ENCODE measurements around the gene LRP1B.

LRP1B gene

DNA sequence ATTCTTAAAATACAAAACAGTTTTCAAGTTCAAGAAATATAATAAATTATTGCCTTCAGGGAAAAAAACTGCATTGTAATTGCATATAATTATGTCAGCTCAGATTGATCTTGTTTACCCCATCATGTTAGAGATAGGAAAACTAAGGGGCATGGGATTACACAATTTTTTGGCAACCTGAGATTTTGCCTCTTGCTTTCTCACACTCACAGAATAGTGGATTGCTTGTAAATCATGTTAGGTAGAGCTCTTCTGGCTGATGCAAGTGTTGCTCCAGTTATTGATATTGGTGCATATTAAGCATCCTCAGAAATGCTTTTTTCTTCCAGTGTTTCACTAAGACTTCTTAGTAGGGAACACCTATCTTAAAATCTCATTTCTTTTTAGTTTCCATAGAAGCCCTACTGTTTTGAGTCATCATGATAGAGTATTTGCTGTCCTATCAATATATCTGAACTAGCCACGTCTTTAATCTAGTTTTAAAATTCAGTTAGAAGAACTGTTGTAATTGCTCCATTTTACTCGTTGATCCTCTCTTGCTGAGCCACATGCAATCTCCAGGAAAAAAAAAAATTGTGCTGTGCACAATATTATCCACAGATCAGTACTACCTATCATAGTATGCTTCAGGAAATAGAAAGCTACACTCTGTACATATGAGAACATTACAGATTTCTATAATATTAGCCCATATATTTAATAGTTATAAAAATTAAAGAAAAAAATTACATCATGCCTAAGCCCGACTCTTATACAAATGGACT lies 393.1 kb downstream of the LRP1B start:
- Histone ChIP-seq H3K27ac (no peak overlapping the region), H3K27me3 (no peaks in the 10 kb centered on the region), H3K9me3 (no peaks in the 10 kb centered on the region), H3K4me3 (ENCODE audit: low read depth in 1 of 2, low read length in 1 of 2) (no peak overlapping the region), H3K36me3 (no peaks in the 10 kb centered on the region), H3K4me1 (ENCODE audit: control insufficient read depth in 1 of 2, insufficient read depth in 1 of 2, low read depth in 1 of 2, low read length in 1 of 2) (no peaks in the 10 kb centered on the region)
- no peak for TF ChIP-seq CTCF (IDR thresholded peaks at IDR 0.05)

- H3K4me3 ChIP-seq (ENCODE audit: low read depth in 1 of 2, low read length in 1 of 2), result no peak overlapping the region
- H3K27me3 ChIP-seq, result no peaks in the 10 kb centered on the region
- TF ChIP-seq CTCF (IDR thresholded peaks at IDR 0.05), result no peak
- no peak overlapping the region for H3K27ac ChIP-seq
- H3K36me3 ChIP-seq, result no peaks in the 10 kb centered on the region
- H3K9me3 ChIP-seq, result no peaks in the 10 kb centered on the region
- H3K4me1 ChIP-seq (ENCODE audit: control insufficient read depth in 1 of 2, insufficient read depth in 1 of 2, low read depth in 1 of 2, low read length in 1 of 2), result no peaks in the 10 kb centered on the region
Measured at GRCh38 chr2:141736466-141736865, 394.4 kb downstream of the LRP1B start.

GRCh38 chr2:141728886-141729285 lies 401.9 kb downstream of the LRP1B start:
- H3K4me1 ChIP-seq (ENCODE audit: control insufficient read depth in 1 of 2, insufficient read depth in 1 of 2, low read depth in 1 of 2, low read length in 1 of 2), result no peaks in the 10 kb centered on the region
- no peaks in the 10 kb centered on the region for H3K9me3 ChIP-seq
- no peaks in the 10 kb centered on the region for H3K36me3 ChIP-seq
- H3K4me3 ChIP-seq (ENCODE audit: low read depth in 1 of 2, low read length in 1 of 2), result no peak overlapping the region
- H3K27ac ChIP-seq, result no peak overlapping the region
- H3K27me3 ChIP-seq, result no peaks in the 10 kb centered on the region
- TF ChIP-seq CTCF (IDR thresholded peaks at IDR 0.05), result no peak

DNA sequence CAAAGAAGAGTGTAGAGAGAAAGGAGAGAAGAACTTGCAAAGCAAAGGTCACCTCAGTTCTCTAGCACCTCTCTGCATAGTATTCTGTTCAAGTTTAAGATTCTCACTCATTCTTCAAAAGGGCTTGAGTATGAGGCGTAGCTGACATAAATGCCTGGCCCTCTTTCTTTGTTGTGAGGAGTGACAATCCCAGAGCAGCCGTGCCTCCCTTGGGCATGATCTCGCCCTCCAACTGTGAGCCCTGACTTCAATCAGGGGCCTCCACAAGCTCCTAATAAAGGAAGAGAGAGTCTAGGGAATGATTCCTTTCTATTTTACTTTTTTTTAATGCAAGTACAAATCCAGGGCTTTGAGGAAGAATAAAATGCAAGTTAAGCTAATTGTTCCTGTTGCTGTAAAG lies 402.7 kb downstream of the LRP1B start:
- no peaks in the 10 kb centered on the region for H3K4me1 ChIP-seq (ENCODE audit: control insufficient read depth in 1 of 2, insufficient read depth in 1 of 2, low read depth in 1 of 2, low read length in 1 of 2)
- no peaks in the 10 kb centered on the region for H3K36me3 ChIP-seq
- no peaks in the 10 kb centered on the region for H3K9me3 ChIP-seq
- no peak overlapping the region for H3K27ac ChIP-seq
- H3K27me3 ChIP-seq, result no peaks in the 10 kb centered on the region
- H3K4me3 ChIP-seq (ENCODE audit: low read depth in 1 of 2, low read length in 1 of 2), result no peak overlapping the region
- no peak for TF ChIP-seq CTCF (IDR thresholded peaks at IDR 0.05)

DNA sequence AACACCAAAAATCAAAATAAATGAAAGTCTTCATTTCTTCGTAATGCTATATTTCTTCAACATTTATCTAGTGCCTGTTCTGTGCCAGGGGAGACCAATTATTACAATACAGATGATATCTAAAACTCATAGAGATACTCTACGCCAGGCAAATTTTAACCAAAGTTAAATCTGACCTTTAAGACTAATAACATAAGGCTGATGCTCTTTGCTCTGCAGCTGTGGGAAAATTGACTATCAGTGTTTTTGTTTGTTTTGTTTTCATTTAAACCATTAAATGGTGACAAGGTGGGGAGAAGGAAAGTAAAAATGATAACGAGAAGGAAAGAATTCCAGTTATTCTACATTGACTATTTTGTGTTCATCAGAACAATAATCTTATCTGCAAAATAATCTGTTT lies 406.4 kb downstream of the LRP1B start:
- no peak for TF ChIP-seq CTCF (IDR thresholded peaks at IDR 0.05)
- Histone ChIP-seq H3K27me3 (no peaks in the 10 kb centered on the region), H3K4me3 (ENCODE audit: low read depth in 1 of 2, low read length in 1 of 2) (no peak overlapping the region), H3K36me3 (no peaks in the 10 kb centered on the region), H3K27ac (no peak overlapping the region), H3K9me3 (no peaks in the 10 kb centered on the region), H3K4me1 (ENCODE audit: control insufficient read depth in 1 of 2, insufficient read depth in 1 of 2, low read depth in 1 of 2, low read length in 1 of 2) (no peaks in the 10 kb centered on the region)

Measured in neutrophil (primary cell).